Trophoblast cell (in vitro differentiated cells and primary cell): ENCODE data around the gene HEPHL1.

Experiments used
- DNase-seq, 2 donors: peaks; one replicate each; pipeline ENCODE4 v3.0.0-alpha.2; 2016
- H2AFZ ChIP-seq: 2 replicates; pipeline ENCODE4 v1.6.1; 2013; ENCODE audit warnings: low read length, moderate library complexity, mild to moderate bottlenecking; ENCODE audit not compliant: insufficient read depth, poor library complexity
- H2AK5ac ChIP-seq: 2 replicates; pipeline ENCODE4 v1.6.1; 2013; ENCODE audit warnings: mild to moderate bottlenecking, low read length
- H2BK120ac ChIP-seq: 2 replicates; pipeline ENCODE4 v1.6.1; 2013; ENCODE audit warnings: low read length, mild to moderate bottlenecking, moderate library complexity; ENCODE audit not compliant: insufficient read depth, poor library complexity
- H2BK12ac ChIP-seq: 2 replicates; pipeline ENCODE4 v1.6.1; 2013; ENCODE audit warnings: mild to moderate bottlenecking, low read length, moderate library complexity
- H2BK5ac ChIP-seq: 2 replicates; pipeline ENCODE4 v1.6.1; 2013; ENCODE audit warnings: low read length, low read depth, moderate library complexity, mild to moderate bottlenecking; ENCODE audit not compliant: poor library complexity
- H3K14ac ChIP-seq: 2 replicates; pipeline ENCODE4 v1.6.1; 2013; ENCODE audit warnings: mild to moderate bottlenecking, low read length
- H3K18ac ChIP-seq: 2 replicates; pipeline ENCODE4 v1.6.1; 2013; ENCODE audit warnings: mild to moderate bottlenecking, low read length
- H3K23ac ChIP-seq: 2 replicates; pipeline ENCODE4 v1.6.1; 2013; ENCODE audit warnings: low read length
- H3K27ac ChIP-seq: 2 replicates; pipeline ENCODE4 v1.5.1; 2013; ENCODE audit warnings: low read depth, mild to moderate bottlenecking, inconsistent platforms, low read length, moderate library complexity
- H3K27me3 ChIP-seq: 2 replicates; pipeline ENCODE4 v1.6.1; 2013; ENCODE audit warnings: inconsistent platforms, mild to moderate bottlenecking, low read length, moderate library complexity; ENCODE audit not compliant: insufficient read depth
- H3K36me3 ChIP-seq, 2 experiments: 1 replicate in 1 of 2; 2 replicates in 1 of 2; pipeline ENCODE4 v1.6.1; 2013; ENCODE audit warnings: low read length in 2 of 2, mild to moderate bottlenecking in 2 of 2, moderate library complexity in 1 of 2; ENCODE audit not compliant: insufficient read depth in 2 of 2, control insufficient read depth in 1 of 2
- H3K4ac ChIP-seq: 2 replicates; pipeline ENCODE4 v1.6.1; 2013; ENCODE audit warnings: low read depth, mild to moderate bottlenecking, low read length, moderate library complexity
- H3K4me1 ChIP-seq, 2 experiments: 1 replicate in 1 of 2; 2 replicates in 1 of 2; pipeline ENCODE4 v1.6.1; 2013; ENCODE audit warnings: low read length in 2 of 2, mild to moderate bottlenecking in 2 of 2, moderate library complexity in 1 of 2; ENCODE audit not compliant: insufficient read depth in 2 of 2, control insufficient read depth in 1 of 2
- H3K4me2 ChIP-seq: 2 replicates; pipeline ENCODE4 v1.6.1; 2013; ENCODE audit warnings: inconsistent platforms, mild to moderate bottlenecking, low read length, moderate library complexity
- H3K4me3 ChIP-seq: 2 replicates; pipeline ENCODE4 v1.5.1; 2013; ENCODE audit warnings: mild to moderate bottlenecking, low read depth, low read length, inconsistent platforms
- H3K79me1 ChIP-seq: one replicate; pipeline ENCODE4 v1.6.1; 2013; ENCODE audit warnings: low read length
- H3K79me2 ChIP-seq: 2 replicates; pipeline ENCODE4 v1.6.1; 2013; ENCODE audit warnings: low read length, mild to moderate bottlenecking; ENCODE audit not compliant: control insufficient read depth, insufficient read depth, poor library complexity
- H3K9ac ChIP-seq: 2 replicates; pipeline ENCODE4 v1.6.1; 2013; ENCODE audit warnings: mild to moderate bottlenecking, low read length
- H3K9me3 ChIP-seq: 2 replicates; pipeline ENCODE4 v1.6.1; 2013; ENCODE audit warnings: low read depth, mild to moderate bottlenecking, control low read depth, inconsistent platforms, low read length; ENCODE audit not compliant: insufficient read depth
- H4K12ac ChIP-seq: 2 replicates; pipeline ENCODE4 v1.6.1; 2013; ENCODE audit warnings: low read depth, mild to moderate bottlenecking, low read length, moderate library complexity
- H4K8ac ChIP-seq: 2 replicates; pipeline ENCODE4 v1.6.1; 2013; ENCODE audit warnings: low read depth, mild to moderate bottlenecking, low read length, moderate library complexity
- H4K91ac ChIP-seq: one replicate; pipeline ENCODE4 v1.6.1; 2013; ENCODE audit warnings: low read depth, mild to moderate bottlenecking, low read length, moderate library complexity
- WGBS: extraction: QIAGEN DNeasy Blood & Tissue Kit; methylation state at CpG from one replicate; pipeline ENCODE4 v1.1.7; 2013; ENCODE audit warnings: missing lambda C conversion rate; ENCODE audit not compliant: insufficient read length, insufficient coverage; ENCODE audit errors: extremely low coverage; 5-methylcytosine and 5-hydroxymethylcytosine counted together

The HEPHL1 gene

GRCh38 chr11:94128291-94128745 is 107.2 kb downstream of the HEPHL1 start:
- no peak for DNase-seq
- Histone ChIP-seq H2AFZ (peak overlapping the region; percentile 85), H2BK5ac (peak overlapping the region; percentile 73), H3K4me3 (peak overlapping the region; percentile 78), H3K27me3 (no peaks in the 10 kb centered on the region), H3K4me1 (peaks cover 0 to 10% of the 10 kb centered on the region in 2 experiments), H3K9me3 (no peaks in the 10 kb centered on the region), H4K8ac (peak overlapping the region; percentile 97), H3K79me2 (peaks cover 13% of the 10 kb centered on the region), H2BK120ac (peak overlapping the region; percentile 27), H3K18ac (peak overlapping the region; percentile 95), H4K91ac (peak overlapping the region; percentile 82), H3K36me3 (no peaks in the 10 kb centered on the region), H4K12ac (peak overlapping the region; percentile 90), H3K27ac (peak overlapping the region; percentile 40), H2AK5ac (no peak overlapping the region), H3K14ac (peak overlapping the region; percentile 94), H3K23ac (no peak overlapping the region), H3K9ac (peak overlapping the region; percentile 63), H3K4ac (peak overlapping the region; percentile 61), H3K4me2 (peak overlapping the region; percentile 78), H2BK12ac (peak overlapping the region; percentile 51), H3K79me1 (peaks cover 12% of the 10 kb centered on the region)
- WGBS, result no CpG with 5 or more reads among the region's 23 CpGs

- peak within 1 kb of the TSS; percentile 90 for H4K12ac ChIP-seq
- no peaks in the 10 kb centered on the region for H3K27me3 ChIP-seq
- peak within 1 kb of the TSS; percentile 66 for H3K4ac ChIP-seq
- peak within 1 kb of the TSS; percentile 73 for H2BK5ac ChIP-seq
- no peaks in the 10 kb centered on the region for H3K9me3 ChIP-seq
- H3K79me1 ChIP-seq, result peaks cover 12% of the 10 kb centered on the region
- WGBS, result no CpG with 5 or more reads among the region's 92 CpGs
- peak within 1 kb of the TSS; percentile 97 for H4K8ac ChIP-seq
- H2AFZ ChIP-seq, result peak within 1 kb of the TSS; percentile 85
- DNase-seq, result peak; percentile 91 to 93
- H3K9ac ChIP-seq, result peak within 1 kb of the TSS; percentile 68
- H3K36me3 ChIP-seq, result no peaks in the 10 kb centered on the region
- peak within 1 kb of the TSS; percentile 45 for H2AK5ac ChIP-seq
- H2BK120ac ChIP-seq, result peak within 1 kb of the TSS; percentile 27
- H3K79me2 ChIP-seq, result peaks cover 13% of the 10 kb centered on the region
- H3K14ac ChIP-seq, result peak within 1 kb of the TSS; percentile 94
- H3K27ac ChIP-seq, result peak within 1 kb of the TSS; percentile 62
- peak within 1 kb of the TSS; percentile 51 for H2BK12ac ChIP-seq
- H3K18ac ChIP-seq, result peak within 1 kb of the TSS; percentile 95
- H4K91ac ChIP-seq, result peak within 1 kb of the TSS; percentile 82
- H3K4me3 ChIP-seq, result peak within 1 kb of the TSS; percentile 78
- peak within 1 kb of the TSS; percentile 78 for H3K4me2 ChIP-seq
- peaks cover 0 to 10% of the 10 kb centered on the region in 2 experiments for H3K4me1 ChIP-seq
- H3K23ac ChIP-seq, result no peak within 1 kb of the TSS
Observed at GRCh38 chr11:94128746-94129511, 107.8 kb downstream of the HEPHL1 start, which contains the start of gene PANX1. Gene PANX1, plus strand, starts transcription at chr11:94128841. Its CDS starts 472 bp downstream, at chr11:94129313.

GRCh38 chr11:94129512-94130297 is 108.6 kb downstream of the HEPHL1 start:
- peak overlapping the region; percentile 66 for H3K4ac ChIP-seq
- H2BK12ac ChIP-seq, result no peak overlapping the region
- peak overlapping the region; percentile 68 for H3K9ac ChIP-seq
- WGBS, result no CpG with 5 or more reads among the region's 20 CpGs
- no peaks in the 10 kb centered on the region for H3K27me3 ChIP-seq
- H3K18ac ChIP-seq, result no peak overlapping the region
- DNase-seq, result peak in 1 of 2 donors; percentile 34
- H3K4me2 ChIP-seq, result peak overlapping the region; percentile 78
- no peaks in the 10 kb centered on the region for H3K9me3 ChIP-seq
- peak overlapping the region; percentile 78 for H3K4me3 ChIP-seq
- H3K79me1 ChIP-seq, result peaks cover 12% of the 10 kb centered on the region
- H3K23ac ChIP-seq, result no peak overlapping the region
- peak overlapping the region; percentile 2 for H4K12ac ChIP-seq
- no peak overlapping the region for H2BK5ac ChIP-seq
- H3K79me2 ChIP-seq, result peaks cover 13% of the 10 kb centered on the region
- peak overlapping the region; percentile 97 for H4K8ac ChIP-seq
- H3K4me1 ChIP-seq, result peaks cover 0 to 10% of the 10 kb centered on the region in 2 experiments
- H2AFZ ChIP-seq, result peak overlapping the region; percentile 85
- H2AK5ac ChIP-seq, result no peak overlapping the region
- H3K27ac ChIP-seq, result no peak overlapping the region
- peak overlapping the region; percentile 6 for H2BK120ac ChIP-seq
- peak overlapping the region; percentile 69 for H3K14ac ChIP-seq
- H4K91ac ChIP-seq, result no peak overlapping the region
- H3K36me3 ChIP-seq, result no peaks in the 10 kb centered on the region

- no peak overlapping the region for H3K9ac ChIP-seq
- peak overlapping the region; percentile 78 for H3K4me2 ChIP-seq
- H3K23ac ChIP-seq, result no peak overlapping the region
- H4K12ac ChIP-seq, result no peak overlapping the region
- no peak overlapping the region for H2AFZ ChIP-seq
- peaks cover 3 to 14% of the 10 kb centered on the region in 2 experiments for H3K4me1 ChIP-seq
- H4K91ac ChIP-seq, result no peak overlapping the region
- H2BK120ac ChIP-seq, result no peak overlapping the region
- DNase-seq, result peak; percentile 40 to 66
- H3K4me3 ChIP-seq, result no peak overlapping the region
- H3K79me1 ChIP-seq, result peaks cover 12% of the 10 kb centered on the region
- no peak overlapping the region for H2AK5ac ChIP-seq
- no peaks in the 10 kb centered on the region for H3K9me3 ChIP-seq
- peak overlapping the region; percentile 13 for H3K4ac ChIP-seq
- H3K27ac ChIP-seq, result no peak overlapping the region
- H3K36me3 ChIP-seq, result no peaks in the 10 kb centered on the region
- no peaks in the 10 kb centered on the region for H3K27me3 ChIP-seq
- no peak overlapping the region for H4K8ac ChIP-seq
- H3K14ac ChIP-seq, result no peak overlapping the region
- H2BK5ac ChIP-seq, result no peak overlapping the region
- peaks cover 15% of the 10 kb centered on the region for H3K79me2 ChIP-seq
- no CpG with 5 or more reads among the region's 7 CpGs for WGBS
- no peak overlapping the region for H3K18ac ChIP-seq
- H2BK12ac ChIP-seq, result no peak overlapping the region
Observed at GRCh38 chr11:94130298-94131046, 109.3 kb downstream of the HEPHL1 start.
